ENCODE data around the gene ACIN1.

Gene ACIN1

GRCh38 chr14:23074906-23075305 is 20.0 kb downstream of the ACIN1 start:
- no peak for DNase-seq

DNA sequence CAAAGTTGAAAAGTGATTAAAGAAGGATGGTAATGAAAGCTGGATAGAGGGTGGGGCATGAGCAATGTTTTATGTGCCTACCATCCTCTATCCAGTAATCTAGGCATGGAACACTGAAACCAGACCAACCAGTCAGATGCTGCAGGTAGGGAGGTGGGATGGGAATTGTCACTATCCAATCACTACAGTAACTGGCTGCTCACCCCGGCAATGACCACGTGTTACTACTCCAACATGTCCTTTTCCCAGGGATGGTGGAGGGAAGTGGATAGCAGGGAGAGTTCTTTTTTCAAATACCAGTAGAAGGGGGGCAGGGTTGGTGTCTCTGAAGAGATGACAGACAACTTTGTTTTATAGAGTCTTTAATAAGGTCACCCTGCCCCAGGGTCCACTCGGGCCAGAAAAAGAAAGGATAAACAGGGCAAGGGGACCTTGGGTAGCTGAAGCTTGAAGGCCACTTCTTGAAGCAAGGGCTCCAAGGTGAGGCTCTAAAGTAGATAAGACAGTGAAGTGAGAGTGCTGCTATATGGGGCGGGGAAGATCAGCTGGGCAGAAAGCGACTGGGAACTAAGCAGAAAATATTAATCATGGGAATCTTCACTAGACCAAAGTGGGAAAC is 22.9 kb downstream of the ACIN1 start:
- no peak for DNase-seq

DNA sequence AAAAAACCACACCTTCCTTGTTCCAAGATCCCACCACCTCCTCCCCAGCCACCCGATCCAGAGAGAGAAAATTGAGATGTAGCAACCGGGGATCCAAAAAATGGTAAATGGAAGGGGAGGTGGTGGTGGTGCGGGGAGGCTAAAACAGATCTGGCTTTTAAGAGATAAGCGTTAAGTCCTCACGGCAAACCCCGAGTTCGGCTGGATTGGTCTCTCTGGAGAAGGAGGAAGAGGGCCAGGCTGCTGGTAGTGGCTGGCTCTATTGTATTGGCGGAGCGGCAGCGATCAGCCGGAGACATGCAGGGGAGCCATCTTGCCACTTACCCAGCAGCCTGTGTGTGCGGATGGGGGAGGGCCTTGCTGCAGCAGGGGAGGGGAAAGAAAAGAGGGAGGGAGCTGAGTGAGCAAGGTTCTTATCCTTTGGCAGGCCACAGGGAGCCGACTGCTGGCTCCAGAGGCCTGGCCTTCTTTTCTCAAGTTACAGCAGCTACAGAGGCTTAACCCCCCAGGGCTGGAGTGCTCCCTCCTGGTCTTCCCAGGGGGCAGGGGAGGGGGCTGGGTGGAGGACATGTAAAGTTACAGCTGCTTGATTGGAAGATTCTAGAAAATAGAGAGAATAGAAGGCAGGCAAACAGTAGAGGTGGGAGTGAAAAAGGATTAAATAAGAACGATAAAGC is 23.6 kb downstream of the ACIN1 start:
- DNase-seq = peak; percentile 65

DNA sequence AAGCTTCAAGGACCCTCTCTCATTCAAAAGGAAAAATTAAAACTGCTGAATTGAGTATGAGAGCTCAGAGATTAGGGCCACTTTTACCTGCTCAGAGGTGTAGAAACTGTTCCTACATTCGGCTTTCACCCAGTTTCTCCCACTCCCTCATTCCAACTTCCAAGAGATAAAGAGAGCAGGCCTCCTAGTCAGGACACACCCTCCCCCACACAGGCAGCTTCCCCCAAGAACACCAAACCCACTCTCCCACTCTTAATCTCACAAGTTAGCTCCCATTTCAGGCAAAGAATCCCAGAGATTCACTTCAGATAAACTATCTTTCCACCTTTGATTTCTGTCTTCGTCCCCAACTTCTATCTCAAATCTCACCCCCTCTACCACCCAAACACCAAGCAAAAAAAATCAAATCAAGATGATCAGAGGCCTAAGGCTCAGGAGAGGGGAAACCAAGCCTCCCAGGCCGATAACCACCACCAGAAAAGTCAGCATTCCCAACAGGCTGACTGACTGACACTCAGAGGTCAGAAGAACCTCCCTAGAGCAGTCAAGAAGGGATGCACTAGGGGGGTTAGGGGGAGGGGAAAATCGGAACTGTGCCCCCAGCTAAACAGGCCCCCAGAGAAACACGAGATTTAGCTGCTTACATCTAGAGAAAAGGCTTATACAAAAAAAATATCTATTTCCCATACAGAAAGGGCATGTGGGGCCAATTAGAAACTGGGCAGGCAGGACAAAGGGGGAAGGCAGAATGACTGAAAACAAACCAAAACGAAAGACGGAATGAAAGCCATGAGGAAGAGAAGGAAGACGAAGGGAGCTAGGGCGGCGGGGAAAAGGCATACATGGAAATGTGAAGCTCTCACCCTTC is 24.4 kb downstream of the ACIN1 start:
- DNase-seq = no peak

DNA sequence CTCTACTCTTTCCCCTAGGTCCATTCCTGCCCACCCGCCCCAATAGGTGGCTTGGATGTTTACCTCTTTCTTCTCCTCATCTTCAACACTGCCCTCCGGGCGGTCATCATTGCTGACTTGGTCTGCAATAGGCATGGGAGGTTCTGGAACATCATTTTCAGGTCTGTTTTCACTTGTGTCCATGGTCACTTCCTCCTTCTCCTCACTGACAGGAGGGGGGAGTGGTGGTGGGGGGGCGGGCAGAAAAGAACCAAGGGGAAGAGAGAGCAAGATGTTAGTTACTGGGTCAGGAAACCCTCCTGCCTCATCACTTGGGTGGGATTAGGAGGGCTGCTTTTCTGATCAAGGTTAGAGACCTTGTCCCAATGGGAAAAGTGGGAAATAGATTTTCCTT is 25.5 kb downstream of the ACIN1 start:
- DNase-seq = no peak

DNA sequence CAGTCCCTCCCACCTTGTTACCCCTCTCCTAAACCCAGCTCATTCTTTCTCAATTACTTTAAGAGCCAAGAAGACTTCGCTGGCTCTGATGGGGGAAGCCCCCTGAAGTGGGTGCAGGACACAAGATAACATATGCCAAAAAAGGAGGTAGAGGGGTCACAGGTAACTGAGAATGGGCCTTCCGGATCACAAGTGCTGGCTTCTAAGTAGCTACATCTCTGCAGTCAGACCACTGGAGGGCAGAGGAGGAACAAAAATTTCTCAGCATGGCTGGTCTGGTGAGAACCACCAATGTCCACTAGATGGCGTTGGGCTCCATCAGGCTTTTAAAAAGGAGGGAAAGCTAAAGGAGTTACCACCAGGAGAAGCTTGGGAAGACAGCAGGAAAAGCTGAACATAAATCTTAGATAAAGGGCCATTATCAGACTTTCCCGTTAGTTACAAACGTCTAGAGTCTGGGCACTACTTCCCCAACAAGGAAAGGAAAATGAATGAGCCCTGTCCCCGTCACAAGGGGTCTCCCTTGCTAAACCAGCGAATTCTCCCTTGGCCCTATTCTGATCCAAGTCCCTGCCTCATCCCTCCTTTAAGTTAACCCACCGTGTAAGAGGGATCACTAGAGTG is 26.0 kb downstream of the ACIN1 start:
- DNase-seq = peak; percentile 70

DNA sequence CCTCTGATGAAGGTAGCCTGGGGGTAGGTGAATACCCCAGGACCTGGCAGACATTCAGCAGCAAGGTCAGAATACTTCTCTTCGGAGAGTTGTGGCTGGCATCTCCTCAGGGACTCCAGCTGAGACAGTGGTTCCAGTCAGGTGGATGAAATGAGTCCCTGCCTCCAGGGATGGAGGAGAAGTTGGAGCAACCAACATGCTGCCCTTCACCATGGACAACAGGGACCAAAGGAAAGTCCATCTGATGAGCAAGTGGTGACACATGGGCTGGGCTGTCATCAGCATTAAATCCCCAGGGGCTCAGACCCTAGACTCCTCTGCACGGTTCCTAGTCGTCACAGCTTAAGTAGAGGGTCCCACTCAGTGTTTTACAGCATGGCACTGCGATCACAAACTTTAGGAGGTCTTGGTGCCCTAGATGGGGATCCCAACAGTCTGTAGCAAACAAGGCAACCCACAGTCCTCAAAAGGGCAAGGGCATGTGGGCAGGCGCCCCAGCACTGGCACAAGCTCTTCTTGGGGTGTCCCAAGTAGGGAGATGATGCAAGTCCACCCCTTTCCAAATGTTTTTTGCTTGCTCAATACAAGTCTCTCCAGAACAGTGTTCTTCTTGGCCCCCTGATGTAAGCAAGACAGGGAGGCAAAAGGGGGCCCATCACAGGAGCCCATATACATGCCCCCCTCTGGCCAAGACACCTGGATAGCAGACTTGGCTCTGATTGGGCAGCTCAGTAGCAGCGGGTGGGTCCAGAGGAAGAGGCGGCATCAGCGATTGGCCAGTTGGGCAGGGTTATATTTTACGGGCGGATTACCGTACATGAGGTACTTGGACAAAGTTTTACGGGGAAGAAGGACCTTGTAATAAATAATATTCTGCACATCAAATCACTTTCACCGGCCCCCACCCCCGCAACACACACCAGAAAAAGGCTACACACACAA is 26.8 kb downstream of the ACIN1 start:
- no peak for DNase-seq

- no peak for DNase-seq
These were observed 27.8 kb downstream of the ACIN1 start for GRCh38 chr14:23066855-23067744.

DNA sequence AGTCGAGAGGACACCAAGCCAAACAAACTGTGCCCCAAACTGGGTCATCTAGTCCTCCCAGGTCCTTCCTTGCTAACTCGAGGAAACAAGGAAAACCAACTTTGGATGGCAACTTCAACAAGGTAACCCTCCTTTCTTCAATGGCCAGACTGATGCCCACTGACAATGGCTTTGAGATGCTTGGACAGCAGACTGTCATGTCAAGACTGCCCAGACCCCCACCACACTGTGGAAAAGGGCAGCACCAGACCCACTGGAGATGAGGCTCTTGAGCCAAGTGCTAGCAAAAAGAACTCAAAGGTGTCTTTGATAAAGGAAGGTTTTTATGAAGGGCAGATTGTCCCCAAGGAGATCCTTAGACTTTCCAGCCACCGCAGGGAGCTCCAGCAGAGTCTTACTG is 28.6 kb downstream of the ACIN1 start:
- no peak for DNase-seq

GRCh38 chr14:23063601-23064000 is 31.3 kb downstream of the ACIN1 start:
- DNase-seq = no peak

- DNase-seq = no peak
These were observed 32.9 kb downstream of the ACIN1 start for GRCh38 chr14:23062002-23062401.

DNA sequence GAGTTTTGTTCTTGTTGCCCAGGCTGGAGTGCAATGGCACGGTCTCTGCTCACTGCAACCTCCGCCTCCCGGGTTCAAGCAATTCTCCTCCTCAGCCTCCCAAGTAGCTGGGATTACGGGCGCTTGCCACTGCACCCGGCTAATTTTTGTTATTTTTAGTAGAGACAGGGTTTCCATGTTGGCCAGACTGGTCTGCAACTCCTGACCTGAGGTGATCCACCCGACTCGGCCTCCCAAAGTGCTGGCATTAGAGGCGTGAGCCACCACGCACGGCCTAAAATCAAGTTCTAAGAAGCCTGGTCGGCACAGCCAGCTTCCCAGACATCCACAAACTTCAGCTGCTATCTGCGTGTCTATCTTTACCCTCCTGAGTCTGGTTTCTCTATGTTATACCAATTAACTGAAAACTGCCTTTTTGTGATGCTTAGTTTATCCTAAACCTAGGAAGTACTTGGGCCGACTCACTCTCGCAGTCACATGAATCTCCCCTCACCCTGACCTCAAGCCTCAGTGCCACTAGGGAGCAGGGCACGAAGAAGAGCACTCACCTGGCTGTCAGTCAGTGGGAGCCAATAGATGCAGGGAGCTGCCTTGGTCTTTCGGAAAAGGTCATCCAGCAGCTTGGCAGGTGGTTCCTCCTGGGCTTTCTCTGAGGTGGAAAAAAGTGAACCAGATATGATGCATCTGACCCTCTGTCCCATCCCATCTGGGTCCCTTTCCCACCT is 34.2 kb downstream of the ACIN1 start:
- no peak for DNase-seq

DNA sequence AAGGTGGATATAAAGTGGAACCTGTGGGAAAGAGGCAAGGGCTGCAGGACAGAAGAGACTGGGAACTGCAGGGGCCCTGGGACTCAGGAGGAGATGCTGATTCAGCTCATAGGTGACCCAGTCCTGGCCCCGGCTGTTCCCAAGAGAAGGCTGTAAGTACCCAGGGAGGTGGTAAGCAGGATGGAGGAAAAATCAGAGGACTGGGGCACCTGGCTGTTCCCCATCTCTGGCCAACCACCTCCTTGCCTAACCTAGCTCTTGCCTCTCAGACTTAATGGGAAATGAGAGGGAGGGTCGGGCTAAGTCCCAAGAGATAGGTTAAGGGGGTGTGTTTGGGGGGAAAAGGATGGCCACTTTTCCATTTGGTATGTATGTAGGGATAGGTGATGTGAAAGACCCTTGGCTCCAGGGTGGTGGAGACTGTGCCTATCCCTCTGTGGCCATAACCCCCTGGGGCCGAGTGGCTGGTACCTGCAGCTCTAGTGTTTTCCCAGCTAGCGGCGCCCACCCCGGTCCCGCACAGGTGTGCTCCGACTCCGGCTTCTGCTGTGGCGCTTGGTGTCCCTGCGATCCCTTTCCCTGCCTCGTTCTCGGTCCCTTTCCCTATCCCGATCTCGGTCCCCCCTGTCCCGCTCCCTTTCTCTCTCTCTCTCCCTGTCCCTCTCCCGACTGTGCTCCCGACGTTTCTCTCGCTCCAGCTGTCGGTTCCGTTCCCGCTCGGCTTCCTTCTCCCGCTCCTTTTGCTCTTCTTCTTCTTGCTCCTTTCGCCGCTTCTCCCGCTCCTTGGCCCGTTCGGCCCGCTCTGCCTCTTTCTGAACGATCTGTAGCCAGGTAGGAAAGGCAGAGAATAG is 36.1 kb downstream of the ACIN1 start:
- no peak for DNase-seq

DNA sequence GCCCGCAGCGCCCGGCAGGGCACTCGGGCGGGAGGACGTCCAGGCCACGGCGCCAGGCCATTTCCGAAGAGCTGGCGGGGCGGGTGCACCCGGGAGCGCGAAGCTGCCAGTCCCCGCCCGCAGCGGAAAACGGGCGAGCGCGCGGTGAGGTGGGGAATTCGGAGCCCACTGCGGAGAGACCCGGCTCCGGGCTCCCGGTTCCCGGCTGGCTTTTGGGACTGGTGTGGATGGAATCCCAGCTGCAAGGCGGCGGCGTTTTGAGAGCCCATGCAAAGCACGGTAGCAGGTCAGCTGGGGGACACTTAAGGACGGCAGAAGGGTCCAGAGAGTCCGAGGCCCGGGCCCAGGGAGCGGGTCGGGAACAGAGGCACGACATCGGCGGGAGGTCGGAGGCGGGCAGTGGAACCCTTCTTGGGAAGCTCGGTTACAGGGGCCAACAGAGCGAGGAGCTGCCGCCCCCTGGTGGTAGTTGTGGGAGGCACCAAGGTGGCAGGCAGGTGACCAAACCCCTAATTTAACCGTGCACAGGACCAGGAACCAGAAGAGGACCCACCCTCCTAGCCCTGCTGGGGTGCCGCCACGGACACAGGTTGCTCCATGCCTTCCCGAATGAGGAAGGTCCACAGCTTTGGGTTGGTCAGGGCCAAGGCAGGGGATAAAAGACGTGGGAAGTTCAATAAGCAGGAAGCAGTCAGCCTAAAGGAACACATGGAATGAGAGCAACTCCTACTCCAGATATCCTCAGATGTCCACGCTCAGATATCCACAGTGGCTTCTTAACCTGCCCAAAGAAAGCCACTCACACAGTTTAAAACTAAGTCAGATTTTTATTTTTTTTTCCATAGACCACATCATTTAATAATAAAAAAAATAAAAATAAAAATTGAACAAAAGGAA is 36.9 kb downstream of the ACIN1 start:
- DNase-seq = peak; percentile 89

DNA sequence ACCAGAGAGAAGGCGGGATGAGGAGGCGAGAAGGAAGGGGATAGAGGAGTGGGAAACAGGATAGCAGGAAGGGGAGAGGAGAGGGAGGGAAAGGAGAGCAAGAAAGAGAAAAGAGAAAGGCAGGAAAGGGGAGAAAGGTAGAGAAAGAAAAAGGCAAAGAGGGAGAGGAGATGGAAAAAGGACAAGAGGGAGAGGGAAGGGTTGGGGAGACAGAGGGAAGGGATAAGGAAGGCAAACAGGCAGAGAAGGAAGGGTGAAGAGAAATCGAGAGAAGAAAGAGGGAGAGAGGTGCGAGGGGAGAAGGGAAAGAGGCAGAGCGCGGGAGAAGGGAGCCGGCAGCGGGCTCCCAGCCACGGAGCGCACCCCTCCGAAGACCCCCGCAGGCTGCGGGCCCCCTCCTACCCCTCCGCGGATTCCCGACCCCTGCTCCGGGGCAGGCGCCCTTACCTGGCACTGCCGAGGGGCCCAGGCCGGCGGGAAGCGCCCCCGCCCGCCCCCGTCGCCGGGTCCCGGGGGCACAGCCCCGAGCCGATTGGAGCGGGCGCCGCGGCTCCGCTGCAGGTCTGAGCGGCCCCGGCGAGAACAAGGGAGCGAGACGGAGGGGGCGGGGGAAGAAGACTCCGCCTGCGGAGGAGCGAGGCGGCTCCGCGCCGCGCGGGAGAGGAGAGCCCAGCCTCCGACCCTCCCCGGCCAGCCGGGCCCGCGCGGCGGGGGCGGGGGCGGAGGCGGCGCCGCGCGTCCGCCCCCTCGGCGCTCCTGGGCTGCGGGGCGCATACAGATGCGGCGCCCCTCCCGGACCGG is 37.8 kb downstream of the ACIN1 start, which contains the start of gene CDH24:
TSS of gene CDH24 (minus strand) at position 565 of the 801 bp plus-strand sequence. CDS start 1,787 bp downstream, outside the sequence.
- DNase-seq = peak; percentile 62

DNA sequence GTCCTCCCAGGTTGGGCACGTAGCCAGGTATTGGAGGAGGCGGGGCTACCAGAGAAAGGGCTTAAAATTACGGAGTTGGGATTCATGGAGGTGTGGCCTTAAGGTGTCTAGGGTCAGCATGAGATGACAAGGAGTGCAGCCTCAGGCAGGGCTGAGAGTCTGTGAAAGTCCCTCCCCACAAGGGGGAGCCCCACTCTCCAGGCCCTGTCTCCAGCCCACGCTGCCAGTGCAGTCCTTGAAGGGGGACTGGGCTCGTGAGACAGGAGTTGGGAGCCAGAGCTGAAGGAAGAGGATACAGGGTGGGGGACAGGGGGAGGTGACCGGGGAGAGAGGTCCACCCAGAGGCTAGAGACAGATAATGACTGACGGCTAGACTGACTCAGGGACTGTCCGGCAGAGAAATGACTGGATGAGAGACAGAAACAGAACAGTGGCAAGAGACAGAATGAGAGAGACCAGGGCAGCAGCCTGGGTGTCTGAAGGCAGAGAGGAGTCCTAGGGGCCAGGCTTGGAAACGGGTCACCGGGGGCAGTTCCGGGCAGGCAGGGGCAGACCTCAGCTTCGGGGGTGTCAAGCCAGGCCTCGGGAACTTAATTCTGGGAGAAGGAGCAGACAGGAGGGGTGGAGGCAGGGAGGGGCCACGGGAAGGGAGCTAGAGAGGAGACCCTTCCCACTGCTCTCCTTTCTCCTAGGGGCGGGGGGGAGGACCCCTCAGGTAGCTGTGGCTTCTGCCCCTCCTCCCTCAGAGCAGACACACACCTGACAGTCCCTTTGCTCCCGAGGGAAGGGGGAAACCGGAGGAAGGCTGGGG is 38.6 kb downstream of the ACIN1 start:
- DNase-seq = peak; percentile 64

All from activated gamma-delta T cell treated with Interleukin-2 at 50 U/mL for 16 hours (primary cell).